ENCODE data around the gene ROGDI. TPM values are rescaled to one million over a fixed set of nuclear protein-coding genes. Genes with fewer than 3 reads are reported as not detected.

Gene ROGDI
- polyA plus RNA-seq, 2 of the 4 experiments (the other 2 are of a cell fraction): 7.2 to 15.1 TPM

DNA sequence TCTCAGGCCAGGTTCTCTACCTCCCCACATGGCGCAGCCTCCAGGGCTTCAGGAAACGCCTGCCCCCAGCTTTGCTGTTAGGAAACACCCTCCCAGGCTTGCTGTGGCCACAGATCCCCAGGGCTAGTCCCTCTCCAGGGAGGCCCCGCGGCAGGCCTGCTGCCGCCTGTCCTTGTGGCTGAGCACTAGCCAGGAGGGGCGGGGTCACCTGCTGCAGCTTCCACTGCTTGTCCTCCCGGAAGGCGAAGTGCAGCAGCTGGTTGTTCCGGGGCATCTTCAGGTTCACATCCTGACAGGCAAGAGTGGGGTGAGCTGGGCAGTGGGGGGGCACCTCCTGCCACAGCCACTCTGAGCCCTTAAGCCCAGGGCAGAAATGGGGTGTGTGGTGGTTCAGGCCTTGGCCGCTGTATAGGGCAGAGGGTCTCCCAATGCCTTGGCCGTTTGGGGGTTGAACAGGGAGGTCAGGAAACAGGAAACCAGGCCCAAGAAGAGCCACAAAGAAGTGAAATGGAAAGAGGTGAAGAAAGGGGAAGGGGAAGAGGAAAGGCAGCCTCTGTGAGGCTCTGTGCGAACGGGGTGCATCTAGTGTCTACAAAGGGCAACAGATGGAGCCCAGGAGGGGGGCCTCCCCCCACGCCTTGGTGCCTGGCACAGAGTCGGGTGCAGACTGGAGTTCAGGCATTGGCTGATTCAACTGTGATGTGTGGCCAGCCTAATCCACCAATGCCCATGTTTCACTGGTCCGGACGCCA, 2.0 kb downstream of the ROGDI start:
- POLR2A ChIA-PET: no interaction called here
- Histone ChIP-seq H3K27ac (no peak overlapping the region), H3K4me1 (peaks cover 17% of the 10 kb centered on the region), H3K4me2 (no peak overlapping the region), H3K4me3 (no peak overlapping the region), H3K9me3 (no peaks in the 10 kb centered on the region)
- 86% methylated on average over 10 of the region's 17 CpGs for WGBS (ENCODE audit: missing lambda C conversion rate)
- no peak for TF ChIP-seq HDAC2 (IDR thresholded peaks at IDR 0.05)
- TF ChIP-seq E2F6 (IDR thresholded peaks at IDR 0.05; ENCODE audit: borderline replicate concordance, low read depth): no peak
- TF ChIP-seq MAZ (IDR thresholded peaks at IDR 0.05; ENCODE audit: borderline replicate concordance, low read depth, low read length): no peak
- no peak for TF ChIP-seq RAD21 (conservative IDR thresholded peaks at IDR 0.05 in 1 of 2, IDR thresholded peaks at IDR 0.05 in 1 of 2)
- no peak for TF ChIP-seq FOXS1 (CRISPR knock-in tag; IDR thresholded peaks at IDR 0.05)
- no peak for FAIRE-seq
- ATAC-seq: no peak
- DNase-seq (ENCODE audit: low read depth in 1 of 2, low spot score in 1 of 2): no peak
- CTCF ChIA-PET: interaction anchor here (1.2 to 2.7 kb wide), 2 partner anchors 13 to 156 kb away, joined by 5 to 8 read pairs; no protein-coding TSS in a partner anchor

- Histone ChIP-seq H3K27ac (no peak overlapping the region), H3K4me3 (no peak overlapping the region), H3K4me1 (peaks cover 17% of the 10 kb centered on the region), H3K4me2 (no peak overlapping the region), H3K9me3 (no peaks in the 10 kb centered on the region)
- ChIA-PET CTCF (interaction anchor here (1.4 kb wide), 2 partner anchors 10 to 157 kb away, joined by 5 read pairs; no protein-coding TSS in a partner anchor), POLR2A (no interaction called here)
- FAIRE-seq: no peak
- no peak for DNase-seq (ENCODE audit: low read depth in 1 of 2, low spot score in 1 of 2)
- TF ChIP-seq ZFP36 (IDR thresholded peaks at IDR 0.05; ENCODE audit: borderline replicate concordance, partially characterized antibody) (peak; percentile 49), MYC (IDR thresholded peaks at IDR 0.05; ENCODE audit: borderline replicate concordance, low read length) (no peak), HOXA7 (CRISPR knock-in tag; IDR thresholded peaks at IDR 0.05) (no peak)
- ATAC-seq: no peak
- 86% methylated on average over 19 of the region's 19 CpGs for WGBS (ENCODE audit: missing lambda C conversion rate)
Measured at GRCh38 chr16:4799171-4799855, 3.1 kb downstream of the ROGDI start.

- Histone ChIP-seq H3K4me1 (peaks cover 14% of the 10 kb centered on the region), H3K4me3 (no peak overlapping the region), H3K9me3 (no peaks in the 10 kb centered on the region), H3K27ac (no peak overlapping the region), H3K4me2 (no peak overlapping the region)
- DNase-seq (ENCODE audit: low read depth in 1 of 2, low spot score in 1 of 2): no peak
- no peak for FAIRE-seq
- TF ChIP-seq PHF8 (IDR thresholded peaks at IDR 0.05; ENCODE audit: borderline replicate concordance, low read depth): no peak
- no peak for TF ChIP-seq SMC3 (IDR thresholded peaks at IDR 0.05)
- TF ChIP-seq RARB (CRISPR knock-in tag; IDR thresholded peaks at IDR 0.05): no peak
- TF ChIP-seq KDM1A (IDR thresholded peaks at IDR 0.05; ENCODE audit: low read depth): no peak
- TF ChIP-seq EHF (CRISPR knock-in tag; IDR thresholded peaks at IDR 0.05): no peak
- no peak for TF ChIP-seq EHMT2 (IDR thresholded peaks at IDR 0.05; ENCODE audit: low read depth)
- TF ChIP-seq ZC3H11A (IDR thresholded peaks at IDR 0.05): no peak
- TF ChIP-seq, protein P1, sequence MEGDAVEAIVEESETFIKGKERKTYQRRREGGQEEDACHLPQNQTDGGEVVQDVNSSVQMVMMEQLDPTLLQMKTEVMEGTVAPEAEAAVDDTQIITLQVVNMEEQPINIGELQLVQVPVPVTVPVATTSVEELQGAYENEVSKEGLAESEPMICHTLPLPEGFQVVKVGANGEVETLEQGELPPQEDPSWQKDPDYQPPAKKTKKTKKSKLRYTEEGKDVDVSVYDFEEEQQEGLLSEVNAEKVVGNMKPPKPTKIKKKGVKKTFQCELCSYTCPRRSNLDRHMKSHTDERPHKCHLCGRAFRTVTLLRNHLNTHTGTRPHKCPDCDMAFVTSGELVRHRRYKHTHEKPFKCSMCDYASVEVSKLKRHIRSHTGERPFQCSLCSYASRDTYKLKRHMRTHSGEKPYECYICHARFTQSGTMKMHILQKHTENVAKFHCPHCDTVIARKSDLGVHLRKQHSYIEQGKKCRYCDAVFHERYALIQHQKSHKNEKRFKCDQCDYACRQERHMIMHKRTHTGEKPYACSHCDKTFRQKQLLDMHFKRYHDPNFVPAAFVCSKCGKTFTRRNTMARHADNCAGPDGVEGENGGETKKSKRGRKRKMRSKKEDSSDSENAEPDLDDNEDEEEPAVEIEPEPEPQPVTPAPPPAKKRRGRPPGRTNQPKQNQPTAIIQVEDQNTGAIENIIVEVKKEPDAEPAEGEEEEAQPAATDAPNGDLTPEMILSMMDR (IDR thresholded peaks at IDR 0.05): no peak
- 89% methylated on average over 15 of the region's 16 CpGs for WGBS (ENCODE audit: missing lambda C conversion rate)
- no peak for ATAC-seq
- POLR2A ChIA-PET: no interaction called here
- CTCF ChIA-PET: interaction anchor here (1.0 to 1.4 kb wide), 3 partner anchors 11 to 158 kb away, joined by 4 to 5 read pairs (median 5); no protein-coding TSS in a partner anchor
Measured at GRCh38 chr16:4798456-4798855, 4.0 kb downstream of the ROGDI start.

Measured in A549 (cell line).